SK-N-MC (cell line): ENCODE results near the gene CDYL.

Experiments used
- EZH2 ChIP-seq: fragments of 200-600 bp; sonication (generic); IDR thresholded peaks from one replicate; pipeline ENCODE4 v1.6.1; 2017; ENCODE audit warnings: antibody characterized with exemption
- POLR2AphosphoS5 ChIP-seq: IDR thresholded peaks from 2 replicates; pipeline ENCODE4 v1.6.1; 2012; ENCODE audit warnings: mild to moderate bottlenecking, low read depth, low read length, borderline replicate concordance

- no peak for TF ChIP-seq POLR2AphosphoS5
- TF ChIP-seq EZH2, result no peak
Observed at GRCh38 chr6:4922488-4923037, 146.4 kb downstream of the CDYL start.
